A673 (cell line): Measurements from ENCODE around the gene NELL1. TPM values are rescaled to one million over a fixed set of nuclear protein-coding genes. Genes with fewer than 3 reads are reported as not detected.

Experiments
- BruUV-seq: library from RNA; stranded (reverse); fragments of 400-500 nt; replicated peaks from 2 replicates; lab custom pipeline; 2021; lab: Mats Ljungman, UMichigan
- CTCF ChIA-PET: fragments of 300-600 bp; sonication (Branson Sonifier 250); formaldehyde crosslinking; loops from one replicate; lab custom pipeline; 2022; ENCODE audit warnings: antibody characterized with exemption; lab: Charles Lee
- POLR2A ChIA-PET: fragments of 300-600 bp; sonication (Branson Sonifier 250); formaldehyde crosslinking; loops from one replicate; lab custom pipeline; 2022; ENCODE audit warnings: antibody characterized with exemption; ENCODE audit not compliant: low non-redundant PET; lab: Charles Lee
- DNase-seq: peaks from one replicate; pipeline ENCODE4 v3.0.0-alpha.2; 2015; ENCODE audit warnings: low spot score
- H3K27ac ChIP-seq: fragments of 200-600 bp; sonication (generic); 2 replicates; pipeline ENCODE4 v1.5.1; 2016; ENCODE audit warnings: mixed run types, low read depth, mild to moderate bottlenecking, mixed read lengths, antibody characterized with exemption, low read length; ENCODE audit not compliant: poor library complexity, severe bottlenecking
- H3K27me3 ChIP-seq: fragments of 200-600 bp; sonication (generic); replicated peaks from 2 replicates; pipeline ENCODE4 v1.6.1; 2017; ENCODE audit warnings: mixed run types, low read depth, mild to moderate bottlenecking, mixed read lengths, antibody characterized with exemption, low read length; ENCODE audit not compliant: insufficient read depth, poor library complexity
- H3K36me3 ChIP-seq: fragments of 200-600 bp; sonication (generic); 2 replicates; pipeline ENCODE4 v1.6.1; 2016; ENCODE audit warnings: mixed run types, mild to moderate bottlenecking, mixed read lengths, antibody characterized with exemption, low read length; ENCODE audit not compliant: insufficient read depth, poor library complexity, severe bottlenecking
- H3K4me1 ChIP-seq: fragments of 200-600 bp; sonication (generic); 2 replicates; pipeline ENCODE4 v1.6.1; 2017; ENCODE audit warnings: mixed run types, mild to moderate bottlenecking, mixed read lengths, antibody characterized with exemption, low read length; ENCODE audit not compliant: insufficient read depth, poor library complexity, severe bottlenecking
- H3K4me3 ChIP-seq: fragments of 200-600 bp; sonication (generic); 2 replicates; pipeline ENCODE4 v1.5.1; 2016; ENCODE audit warnings: low read depth, mixed run types, mild to moderate bottlenecking, mixed read lengths, low read length; ENCODE audit not compliant: poor library complexity, severe bottlenecking
- H3K9me3 ChIP-seq: fragments of 200-600 bp; sonication (generic); 2 replicates; pipeline ENCODE4 v1.6.1; 2016; ENCODE audit warnings: mixed run types, low read depth, mild to moderate bottlenecking, mixed read lengths, antibody characterized with exemption, low read length; ENCODE audit not compliant: poor library complexity, severe bottlenecking
- CTCF ChIP-seq: fragments of 300-800, 200-600 bp; sonication (generic); conservative IDR thresholded peaks from 2 replicates; pipeline ENCODE4 v1.5.1; 2017; ENCODE audit warnings: low read depth, mild to moderate bottlenecking, antibody characterized with exemption, low read length, moderate library complexity, mixed read lengths
- EZH2 ChIP-seq: fragments of 200-600 bp; sonication (generic); IDR thresholded peaks from 2 replicates; pipeline ENCODE4 v1.6.1; 2017; ENCODE audit warnings: borderline replicate concordance, low read depth, mild to moderate bottlenecking, mixed read lengths, antibody characterized with exemption, low read length; ENCODE audit not compliant: poor library complexity, severe bottlenecking
- intact Hi-C: fragments of 100-400 bp; cut with micrococcal nuclease; formaldehyde crosslinking; loops from one replicate; pipeline ENCODE4 v1.10.0; 2022; ENCODE audit not compliant: unreplicated experiment
- total RNA-seq: library from RNA; stranded (reverse); gene quantifications from 2 replicates; pipeline ENCODE4 v1.2.3, GENCODE V29; 2021

The NELL1 gene
- total RNA-seq, 1 experiment from 2014 or later = 0.32 TPM

- intact Hi-C loops = no loop called here
- no peak for DNase-seq
- H3K27me3 ChIP-seq = no peaks in the 10 kb centered on the region
- H3K4me3 ChIP-seq = no peak overlapping the region
- no peaks in the 10 kb centered on the region for H3K36me3 ChIP-seq
- H3K27ac ChIP-seq = no peak overlapping the region
- no peak for TF ChIP-seq CTCF
- no peak for TF ChIP-seq EZH2
- BruUV-seq = no TSS peak
- no peaks in the 10 kb centered on the region for H3K4me1 ChIP-seq
- H3K9me3 ChIP-seq = no peaks in the 10 kb centered on the region
- ChIA-PET POLR2A (no interaction called here), CTCF (no interaction called here)
Measured at GRCh38 chr11:21541187-21541751, 871.9 kb downstream of the NELL1 start.

- Histone ChIP-seq H3K36me3 (no peaks in the 10 kb centered on the region), H3K27ac (no peak overlapping the region), H3K9me3 (no peaks in the 10 kb centered on the region), H3K27me3 (no peaks in the 10 kb centered on the region), H3K4me1 (no peaks in the 10 kb centered on the region), H3K4me3 (no peak overlapping the region)
- CTCF ChIA-PET = no interaction called here
- POLR2A ChIA-PET = no interaction called here
- no peak for TF ChIP-seq CTCF
- no peak for DNase-seq
- intact Hi-C loops = no loop called here
- no TSS peak for BruUV-seq
Measured at GRCh38 chr11:21543901-21544300, 874.5 kb downstream of the NELL1 start.

GRCh38 chr11:21545699-21546098 is 876.3 kb downstream of the NELL1 start:
- Histone ChIP-seq H3K4me3 (no peak overlapping the region), H3K27me3 (no peaks in the 10 kb centered on the region), H3K36me3 (no peaks in the 10 kb centered on the region), H3K9me3 (no peaks in the 10 kb centered on the region), H3K27ac (no peak overlapping the region), H3K4me1 (no peaks in the 10 kb centered on the region)
- no TSS peak for BruUV-seq
- intact Hi-C loops = no loop called here
- ChIA-PET CTCF (no interaction called here), POLR2A (no interaction called here)
- no peak for TF ChIP-seq CTCF
- TF ChIP-seq EZH2 = no peak
- DNase-seq = no peak
